SU-DHL-6 (cell line): ENCODE data around the gene FRMD8.

ENCODE experiments used
- H2AFZ ChIP-seq: fragments of 200-600 bp; sonication (generic); 2 replicates; pipeline ENCODE4 v1.6.1; 2014; ENCODE audit warnings: low read depth, mild to moderate bottlenecking, moderate library complexity, mixed read lengths, antibody characterized with exemption, low read length; ENCODE audit not compliant: severe bottlenecking
- H3F3A ChIP-seq: fragments of 200-600 bp; shearing (Covaris generic); 2 replicates; pipeline ENCODE4 v1.6.0; 2016; ENCODE audit warnings: antibody characterized with exemption, mild to moderate bottlenecking; ENCODE audit not compliant: insufficient read depth
- H3K27ac ChIP-seq: fragments of 200-600 bp; sonication (generic); 2 replicates; pipeline ENCODE4 v1.5.1; 2016; ENCODE audit warnings: low read depth, mild to moderate bottlenecking, low read length, moderate library complexity, mixed read lengths
- H3K27me3 ChIP-seq: fragments of 200-600 bp; sonication (generic), shearing (Covaris generic); 2 replicates; pipeline ENCODE4 v1.6.0; 2014; ENCODE audit warnings: mild to moderate bottlenecking, low read length
- H3K36me3 ChIP-seq: fragments of 200-600 bp; sonication (generic); 2 replicates; pipeline ENCODE4 v1.6.1; 2014; ENCODE audit warnings: mild to moderate bottlenecking, low read length, mixed read lengths
- H3K4me2 ChIP-seq: fragments of 300-600, 200-600 bp; shearing (Covaris generic), sonication (generic); 2 replicates; pipeline ENCODE4 v1.6.0; 2014; ENCODE audit warnings: low read length, low read depth, mild to moderate bottlenecking; ENCODE audit not compliant: poor library complexity, severe bottlenecking
- H3K4me3 ChIP-seq: fragments of 200-600 bp; sonication (generic); 2 replicates; pipeline ENCODE4 v1.5.1; 2014; ENCODE audit warnings: antibody characterized with exemption, low read length, mild to moderate bottlenecking, mixed read lengths; ENCODE audit not compliant: insufficient read depth, poor library complexity, severe bottlenecking
- H3K79me2 ChIP-seq: fragments of 200-600 bp; sonication (generic); 2 replicates; pipeline ENCODE4 v1.6.1; 2014; ENCODE audit warnings: mild to moderate bottlenecking, low read length, moderate library complexity; ENCODE audit not compliant: insufficient read depth
- H3K9ac ChIP-seq: fragments of 200-600 bp; sonication (generic); 2 replicates; pipeline ENCODE4 v1.7.0; 2014; ENCODE audit warnings: mild to moderate bottlenecking, low read length
- H3K9me2 ChIP-seq: fragments of 200-600 bp; sonication (generic); replicated peaks from 2 replicates; pipeline ENCODE4 v1.6.1; 2014; ENCODE audit warnings: low read length; ENCODE audit not compliant: insufficient read depth
- H3K9me3 ChIP-seq: fragments of 200-600 bp; sonication (generic); 2 replicates; pipeline ENCODE4 v1.6.1; 2014; ENCODE audit warnings: low read length, mixed read lengths; ENCODE audit not compliant: insufficient read depth
- H4K20me1 ChIP-seq: fragments of 200-600 bp; sonication (generic); 2 replicates; pipeline ENCODE4 v1.6.1; 2014; ENCODE audit warnings: low read depth, mild to moderate bottlenecking, antibody characterized with exemption, low read length, moderate library complexity, mixed read lengths
- EZH2phosphoT487 ChIP-seq: fragments of 200-600 bp; sonication (generic), shearing (Covaris generic); conservative IDR thresholded peaks from 2 replicates; pipeline ENCODE4 v1.6.1; 2018; ENCODE audit warnings: mild to moderate bottlenecking, antibody characterized with exemption, low read length, moderate library complexity, mixed read lengths
- TF ChIP-seq, protein P1 (sequence below): fragments of 200-600 bp; sonication (generic); IDR thresholded peaks from one replicate; pipeline ENCODE4 v1.5.1; 2017; ENCODE audit warnings: antibody characterized with exemption, mild to moderate bottlenecking, low read length, moderate library complexity; ENCODE audit not compliant: insufficient read depth, poor library complexity, severe bottlenecking

Gene FRMD8

DNA sequence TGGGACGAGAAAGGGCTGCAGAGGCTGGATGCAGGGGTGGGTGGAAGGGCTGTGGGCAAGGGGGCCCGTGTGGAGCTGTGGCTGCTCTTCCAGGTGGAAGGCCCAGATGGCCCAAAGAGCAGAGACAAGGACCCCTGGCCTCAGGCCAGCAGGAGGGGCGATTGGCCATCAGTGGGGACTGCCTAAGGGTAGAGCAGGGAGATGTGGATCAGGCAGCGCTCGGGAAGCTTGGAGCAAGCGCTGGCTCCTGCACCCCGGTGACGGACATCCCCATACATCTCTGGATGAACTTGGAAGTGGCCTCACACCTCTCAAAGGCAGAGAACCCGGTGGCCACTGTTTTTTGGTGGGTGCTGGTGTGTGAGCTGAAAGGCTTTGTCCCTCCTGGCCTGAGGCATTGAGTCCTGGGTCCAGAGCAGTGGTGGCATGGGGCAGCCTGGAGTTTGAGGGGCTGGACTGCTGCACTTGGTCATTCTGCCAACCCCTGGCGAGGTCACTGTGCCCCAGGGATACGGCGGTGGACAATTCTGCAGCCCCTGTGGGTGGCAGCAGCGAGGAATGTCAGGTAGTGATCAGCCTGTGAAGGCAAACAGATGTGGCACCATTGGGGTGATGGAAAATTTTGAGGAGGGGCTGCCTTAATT, 5.9 kb downstream of the FRMD8 start:
- peaks cover 37% of the 10 kb centered on the region for H3K79me2 ChIP-seq

DNA sequence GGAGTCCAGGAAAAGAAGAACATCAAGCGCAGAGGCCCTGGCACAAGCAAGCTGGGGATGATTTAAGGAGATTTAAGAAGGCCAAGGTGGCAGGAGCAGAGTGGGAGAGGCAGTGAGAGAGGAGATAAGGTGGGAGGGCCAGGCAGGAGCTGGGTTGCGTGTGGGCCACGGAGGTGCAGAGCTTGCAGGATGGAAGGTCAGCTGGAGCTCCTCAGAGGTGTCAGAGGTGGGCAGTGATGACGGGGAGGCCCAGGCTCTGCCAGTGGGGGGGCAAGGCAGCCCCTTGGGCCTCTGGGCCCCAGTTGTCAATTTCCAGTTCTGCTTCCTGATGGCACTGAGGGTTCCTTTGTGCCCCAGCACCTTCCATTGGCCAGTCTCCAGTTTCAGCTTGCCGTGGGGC, 6.5 kb downstream of the FRMD8 start:
- Histone ChIP-seq H3K9ac (no peak overlapping the region), H3K27ac (no peak overlapping the region), H3K27me3 (no peaks in the 10 kb centered on the region), H3K9me2 (no peaks in the 10 kb centered on the region), H4K20me1 (no peaks in the 10 kb centered on the region), H3K79me2 (peaks cover 35% of the 10 kb centered on the region), H3K4me3 (no peak overlapping the region), H3F3A (no peaks in the 10 kb centered on the region), H3K36me3 (no peaks in the 10 kb centered on the region), H3K4me2 (no peak overlapping the region), H3K9me3 (no peaks in the 10 kb centered on the region), H2AFZ (no peak overlapping the region)
- no peak for TF ChIP-seq EZH2phosphoT487
- TF ChIP-seq, protein P1, sequence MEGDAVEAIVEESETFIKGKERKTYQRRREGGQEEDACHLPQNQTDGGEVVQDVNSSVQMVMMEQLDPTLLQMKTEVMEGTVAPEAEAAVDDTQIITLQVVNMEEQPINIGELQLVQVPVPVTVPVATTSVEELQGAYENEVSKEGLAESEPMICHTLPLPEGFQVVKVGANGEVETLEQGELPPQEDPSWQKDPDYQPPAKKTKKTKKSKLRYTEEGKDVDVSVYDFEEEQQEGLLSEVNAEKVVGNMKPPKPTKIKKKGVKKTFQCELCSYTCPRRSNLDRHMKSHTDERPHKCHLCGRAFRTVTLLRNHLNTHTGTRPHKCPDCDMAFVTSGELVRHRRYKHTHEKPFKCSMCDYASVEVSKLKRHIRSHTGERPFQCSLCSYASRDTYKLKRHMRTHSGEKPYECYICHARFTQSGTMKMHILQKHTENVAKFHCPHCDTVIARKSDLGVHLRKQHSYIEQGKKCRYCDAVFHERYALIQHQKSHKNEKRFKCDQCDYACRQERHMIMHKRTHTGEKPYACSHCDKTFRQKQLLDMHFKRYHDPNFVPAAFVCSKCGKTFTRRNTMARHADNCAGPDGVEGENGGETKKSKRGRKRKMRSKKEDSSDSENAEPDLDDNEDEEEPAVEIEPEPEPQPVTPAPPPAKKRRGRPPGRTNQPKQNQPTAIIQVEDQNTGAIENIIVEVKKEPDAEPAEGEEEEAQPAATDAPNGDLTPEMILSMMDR, result no peak

More for the DNA sequence above, 5.9 kb downstream of the FRMD8 start:
- Histone ChIP-seq H3K4me2 (no peak overlapping the region), H3K27me3 (no peaks in the 10 kb centered on the region), H3K9me3 (no peaks in the 10 kb centered on the region), H3K9ac (no peak overlapping the region), H3K9me2 (no peaks in the 10 kb centered on the region), H4K20me1 (no peaks in the 10 kb centered on the region), H3K27ac (no peak overlapping the region), H3K4me3 (no peak overlapping the region), H3K36me3 (no peaks in the 10 kb centered on the region), H3F3A (no peaks in the 10 kb centered on the region), H2AFZ (no peak overlapping the region)
- TF ChIP-seq, protein P1, result no peak
- no peak for TF ChIP-seq EZH2phosphoT487

DNA sequence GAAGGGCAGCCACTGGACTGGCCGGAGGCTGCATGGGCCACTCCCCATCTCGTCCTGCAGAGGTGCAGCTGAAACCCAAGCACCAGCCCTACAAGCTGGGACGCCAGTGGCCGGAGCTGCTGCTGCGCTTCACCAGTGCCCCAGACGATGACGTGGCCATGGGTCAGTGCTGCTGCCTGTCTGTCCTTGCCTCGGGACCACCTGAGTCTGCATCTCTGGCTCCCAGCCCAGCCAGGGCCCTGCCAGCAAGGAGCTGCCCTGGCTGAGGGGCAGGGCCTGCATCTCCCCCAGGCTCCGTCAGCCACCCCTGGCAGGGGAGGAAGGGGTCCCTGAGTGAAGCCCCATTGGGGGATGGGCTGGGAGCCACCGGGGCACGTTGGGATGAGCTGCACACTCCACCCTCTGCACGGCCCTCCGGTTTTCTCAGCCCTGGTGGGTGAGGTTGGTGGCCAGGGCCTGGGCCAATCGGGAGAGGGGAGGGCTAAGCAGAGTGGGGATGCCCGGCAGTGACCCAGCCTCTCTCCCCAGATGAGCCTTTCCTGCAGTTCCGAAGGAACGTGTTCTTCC, 7.2 kb downstream of the FRMD8 start:
- no peak overlapping the region for H3K9ac ChIP-seq
- no peaks in the 10 kb centered on the region for H3K27me3 ChIP-seq
- no peak overlapping the region for H3K27ac ChIP-seq
- H3F3A ChIP-seq, result no peaks in the 10 kb centered on the region
- no peaks in the 10 kb centered on the region for H3K9me3 ChIP-seq
- H4K20me1 ChIP-seq, result no peaks in the 10 kb centered on the region
- no peak overlapping the region for H2AFZ ChIP-seq
- H3K36me3 ChIP-seq, result no peaks in the 10 kb centered on the region
- TF ChIP-seq, protein P1, result no peak
- TF ChIP-seq EZH2phosphoT487, result no peak
- no peak overlapping the region for H3K4me3 ChIP-seq
- H3K9me2 ChIP-seq, result no peaks in the 10 kb centered on the region
- peaks cover 28% of the 10 kb centered on the region for H3K79me2 ChIP-seq
- no peak overlapping the region for H3K4me2 ChIP-seq
